ENCODE results near the gene XPO6.

The XPO6 gene

DNA sequence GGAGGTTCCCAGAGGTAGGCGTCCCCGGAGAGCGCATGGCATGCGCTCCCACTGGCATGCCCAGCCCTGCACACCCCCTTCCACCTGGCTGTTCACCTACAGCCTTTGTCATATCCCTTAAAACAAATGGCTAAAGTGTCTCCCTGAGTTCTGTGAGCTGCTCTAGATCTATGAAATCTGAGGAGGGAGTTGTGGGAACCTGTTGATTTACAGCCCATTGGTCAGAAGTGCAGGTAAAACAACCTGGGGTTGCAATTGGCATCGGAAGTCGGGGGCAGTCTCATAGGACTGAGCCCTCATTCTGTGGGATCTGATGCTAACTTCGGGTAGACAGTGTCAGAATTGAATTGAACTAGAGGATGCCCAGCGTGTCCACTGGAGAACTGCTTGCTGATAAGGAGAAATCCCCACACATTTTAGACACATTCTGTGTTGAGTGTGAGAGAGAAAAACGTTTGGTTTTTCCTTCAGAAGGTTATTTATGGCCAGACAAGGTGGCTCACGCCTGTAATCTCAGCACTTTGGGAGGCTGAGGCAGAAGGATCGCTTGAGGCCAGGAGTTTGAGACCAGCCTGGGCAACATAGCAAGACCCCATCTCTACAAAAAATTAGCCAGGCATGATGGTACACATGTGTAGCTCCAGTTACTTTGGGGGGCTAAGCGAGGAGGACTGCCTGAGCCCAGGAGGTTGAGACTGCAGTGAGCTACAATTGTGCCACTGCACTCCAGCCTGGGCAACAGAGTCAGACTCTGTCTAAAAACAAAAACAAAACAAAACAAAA is 126.2 kb downstream of the XPO6 start:
- no peak overlapping the region for H3K4me3 ChIP-seq (ENCODE audit: low read depth, low read length)
- TF ChIP-seq, protein P1, sequence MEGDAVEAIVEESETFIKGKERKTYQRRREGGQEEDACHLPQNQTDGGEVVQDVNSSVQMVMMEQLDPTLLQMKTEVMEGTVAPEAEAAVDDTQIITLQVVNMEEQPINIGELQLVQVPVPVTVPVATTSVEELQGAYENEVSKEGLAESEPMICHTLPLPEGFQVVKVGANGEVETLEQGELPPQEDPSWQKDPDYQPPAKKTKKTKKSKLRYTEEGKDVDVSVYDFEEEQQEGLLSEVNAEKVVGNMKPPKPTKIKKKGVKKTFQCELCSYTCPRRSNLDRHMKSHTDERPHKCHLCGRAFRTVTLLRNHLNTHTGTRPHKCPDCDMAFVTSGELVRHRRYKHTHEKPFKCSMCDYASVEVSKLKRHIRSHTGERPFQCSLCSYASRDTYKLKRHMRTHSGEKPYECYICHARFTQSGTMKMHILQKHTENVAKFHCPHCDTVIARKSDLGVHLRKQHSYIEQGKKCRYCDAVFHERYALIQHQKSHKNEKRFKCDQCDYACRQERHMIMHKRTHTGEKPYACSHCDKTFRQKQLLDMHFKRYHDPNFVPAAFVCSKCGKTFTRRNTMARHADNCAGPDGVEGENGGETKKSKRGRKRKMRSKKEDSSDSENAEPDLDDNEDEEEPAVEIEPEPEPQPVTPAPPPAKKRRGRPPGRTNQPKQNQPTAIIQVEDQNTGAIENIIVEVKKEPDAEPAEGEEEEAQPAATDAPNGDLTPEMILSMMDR (IDR thresholded peaks at IDR 0.05; ENCODE audit: low read depth, low read length): no peak
- no peak for TF ChIP-seq MYC (IDR thresholded peaks at IDR 0.05; ENCODE audit: low read depth, low read length)
- no peak for TF ChIP-seq POLR2A (IDR thresholded peaks at IDR 0.05; ENCODE audit: extremely low read depth, insufficient read length)
- TF ChIP-seq, protein P2, sequence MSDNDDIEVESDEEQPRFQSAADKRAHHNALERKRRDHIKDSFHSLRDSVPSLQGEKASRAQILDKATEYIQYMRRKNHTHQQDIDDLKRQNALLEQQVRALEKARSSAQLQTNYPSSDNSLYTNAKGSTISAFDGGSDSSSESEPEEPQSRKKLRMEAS (IDR thresholded peaks at IDR 0.05; ENCODE audit: low read depth, low read length): no peak
- DNase-seq (ENCODE audit: low read depth): no peak

DNA sequence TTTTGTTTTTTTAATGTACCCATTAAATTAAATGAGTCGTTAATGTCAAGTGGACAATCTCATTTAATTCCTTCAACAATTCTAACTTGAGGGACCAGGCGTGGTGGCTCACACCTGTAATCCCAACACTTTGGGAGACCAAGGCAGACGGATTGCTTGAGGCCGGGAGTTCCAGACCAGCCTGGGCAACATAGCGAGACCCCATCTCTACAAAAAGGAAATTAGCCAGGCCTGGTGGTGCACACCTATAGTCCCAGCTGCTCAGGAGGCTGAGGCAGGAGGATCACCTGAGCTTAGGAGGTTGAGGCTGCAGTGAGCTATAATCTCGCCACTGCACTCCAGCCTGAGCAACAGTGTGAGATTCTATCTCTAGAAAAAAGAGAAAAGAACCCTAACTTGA is 127.6 kb downstream of the XPO6 start:
- no peak for DNase-seq (ENCODE audit: low read depth)
- no peak overlapping the region for H3K4me3 ChIP-seq (ENCODE audit: low read depth, low read length)
- TF ChIP-seq POLR2A (IDR thresholded peaks at IDR 0.05; ENCODE audit: extremely low read depth, insufficient read length) (no peak), MYC (IDR thresholded peaks at IDR 0.05; ENCODE audit: low read depth, low read length) (no peak)
- TF ChIP-seq, protein P1 (IDR thresholded peaks at IDR 0.05; ENCODE audit: low read depth, low read length): no peak
- TF ChIP-seq, protein P2 (IDR thresholded peaks at IDR 0.05; ENCODE audit: low read depth, low read length): no peak

DNA sequence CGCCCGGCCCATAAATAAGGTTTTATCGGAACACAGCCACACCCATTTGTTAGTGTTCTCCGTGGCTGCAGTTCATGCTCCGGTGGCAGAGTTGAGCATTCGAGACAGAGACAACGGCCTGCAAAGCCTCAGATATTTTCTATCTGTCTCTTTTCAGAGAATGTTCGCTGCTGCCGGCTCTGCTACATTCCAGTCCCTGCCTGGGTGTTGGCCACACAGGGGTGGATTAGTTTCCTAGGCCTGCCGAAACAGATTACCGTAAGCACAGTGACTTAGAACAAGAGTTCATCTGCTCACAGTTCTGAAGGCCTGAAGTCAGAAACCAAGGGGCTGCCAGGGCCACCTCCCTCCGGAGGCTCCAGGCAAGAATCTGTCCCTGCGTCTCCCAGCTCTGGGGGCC is 129.1 kb downstream of the XPO6 start:
- no peak for TF ChIP-seq POLR2A (IDR thresholded peaks at IDR 0.05; ENCODE audit: extremely low read depth, insufficient read length)
- TF ChIP-seq, protein P2 (IDR thresholded peaks at IDR 0.05; ENCODE audit: low read depth, low read length): no peak
- TF ChIP-seq MYC (IDR thresholded peaks at IDR 0.05; ENCODE audit: low read depth, low read length): no peak
- TF ChIP-seq, protein P1 (IDR thresholded peaks at IDR 0.05; ENCODE audit: low read depth, low read length): no peak
- no peak for DNase-seq (ENCODE audit: low read depth)
- H3K4me3 ChIP-seq (ENCODE audit: low read depth, low read length): no peak overlapping the region

DNA sequence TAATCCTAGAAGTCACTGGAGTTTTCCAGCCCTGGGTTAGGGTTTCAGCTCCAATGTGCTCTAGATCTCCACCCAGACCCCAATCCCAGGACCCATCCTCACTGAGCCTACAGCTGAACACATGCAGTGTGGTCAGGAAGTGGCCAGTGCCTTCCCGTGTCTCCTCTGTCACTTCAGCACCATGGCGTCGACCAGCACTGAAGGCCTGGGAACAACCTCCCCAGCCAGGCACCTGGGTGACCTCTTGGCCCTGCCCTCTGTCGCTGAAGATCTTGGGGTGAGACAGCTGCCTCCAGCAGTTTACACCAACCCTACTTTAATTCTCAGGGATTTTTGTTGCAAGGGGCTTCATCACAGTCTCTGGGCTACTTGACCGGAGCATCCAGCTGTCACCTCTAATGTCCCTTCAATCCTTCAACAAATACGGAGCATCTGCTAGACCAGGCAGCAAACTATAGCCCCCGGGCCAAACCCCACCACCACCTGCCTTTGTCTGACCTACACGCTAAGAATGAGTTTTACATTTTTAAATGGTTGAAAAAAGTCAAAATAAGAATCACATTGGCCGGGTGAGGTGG is 130.3 kb downstream of the XPO6 start:
- H3K4me3 ChIP-seq (ENCODE audit: low read depth, low read length): no peak overlapping the region
- DNase-seq (ENCODE audit: low read depth): no peak
- TF ChIP-seq, protein P1 (IDR thresholded peaks at IDR 0.05; ENCODE audit: low read depth, low read length): no peak
- TF ChIP-seq POLR2A (IDR thresholded peaks at IDR 0.05; ENCODE audit: extremely low read depth, insufficient read length) (no peak), MYC (IDR thresholded peaks at IDR 0.05; ENCODE audit: low read depth, low read length) (no peak)
- TF ChIP-seq, protein P2 (IDR thresholded peaks at IDR 0.05; ENCODE audit: low read depth, low read length): no peak

DNA sequence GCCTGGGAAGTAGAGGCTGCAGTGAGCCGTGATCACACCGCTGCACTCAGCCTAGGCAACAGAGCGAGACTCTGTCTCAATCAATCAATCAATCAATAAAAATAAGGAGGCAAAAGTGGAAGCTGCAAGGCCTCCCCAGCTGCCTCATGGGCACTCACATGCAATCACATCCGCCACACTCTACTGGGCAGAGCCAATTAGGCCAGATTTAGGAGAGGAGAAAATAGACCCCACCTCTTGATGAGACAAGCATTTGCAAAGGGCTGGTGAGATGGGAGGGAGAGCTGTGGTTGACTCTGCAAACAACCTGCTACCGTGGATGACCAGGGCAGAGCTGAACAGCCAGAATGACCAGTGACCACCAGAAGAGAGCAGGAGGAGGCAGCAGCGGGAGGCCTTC is 133.5 kb downstream of the XPO6 start:
- DNase-seq (ENCODE audit: low read depth): no peak
- H3K4me3 ChIP-seq (ENCODE audit: low read depth, low read length): no peak overlapping the region
- no peak for TF ChIP-seq MYC (IDR thresholded peaks at IDR 0.05; ENCODE audit: low read depth, low read length)
- TF ChIP-seq, protein P2 (IDR thresholded peaks at IDR 0.05; ENCODE audit: low read depth, low read length): no peak
- TF ChIP-seq, protein P1 (IDR thresholded peaks at IDR 0.05; ENCODE audit: low read depth, low read length): no peak
- no peak for TF ChIP-seq POLR2A (IDR thresholded peaks at IDR 0.05; ENCODE audit: extremely low read depth, insufficient read length)
